Esophagus muscularis mucosa (tissue), 4 donors: ENCODE results near the gene SLC37A4.

Experiments used
- CTCF ChIP-seq, 3 experiments: fragments of 200-600 bp in 2 of 3; fragments of 450-650 bp in 1 of 3; sonication (generic) in 2 of 3; IDR thresholded peaks; one replicate each; pipeline ENCODE4 v1.5.1; 2017 to 2019; ENCODE audit warnings: antibody characterized with exemption in 3 of 3, mild to moderate bottlenecking in 2 of 3, moderate library complexity in 1 of 3
- EP300 ChIP-seq: sonication (generic); formaldehyde crosslinking; IDR thresholded peaks from one replicate; pipeline ENCODE4 v1.6.1; 2017; ENCODE audit warnings: antibody characterized with exemption
- POLR2A ChIP-seq: fragments of 450-650 bp; IDR thresholded peaks from one replicate; pipeline ENCODE4 v1.6.1; 2017; ENCODE audit warnings: antibody characterized with exemption, moderate library complexity, mild to moderate bottlenecking, low read depth
- POLR2AphosphoS5 ChIP-seq, 2 donors: sonication (generic); formaldehyde crosslinking; IDR thresholded peaks; one replicate each; pipeline ENCODE4 v1.6.1; 2017; ENCODE audit warnings: antibody characterized with exemption in 2 of 2

GRCh38 chr11:119023741-119024140 lies 6.9 kb downstream of the SLC37A4 start:
- no peak for TF ChIP-seq CTCF (IDR thresholded peaks at IDR 0.05)
- no peak for TF ChIP-seq POLR2A
- TF ChIP-seq POLR2AphosphoS5 (IDR thresholded peaks at IDR 0.05), result no peak
- TF ChIP-seq EP300, result no peak
